ENCODE measurements around the gene KIRREL1. TPM values are rescaled to one million over a fixed set of nuclear protein-coding genes. Genes with fewer than 3 reads are reported as not detected.

Gene KIRREL1
- total and polyA plus RNA-seq, 2 experiments from 2014 or later, result 5.1 to 35.2 TPM

GRCh38 chr1:158048371-158049067 is 55.1 kb downstream of the KIRREL1 start:
- no peak overlapping the region for H3K4me3 Mint-ChIP-seq
- ATAC-seq (no peak), DNase-seq (ENCODE audit: low spot score) (no peak)
- H3K4me1 ChIP-seq (ENCODE audit: insufficient read depth), result peaks cover 14% of the 10 kb centered on the region
- no peak overlapping the region for H3K4me3 ChIP-seq
- no peaks in the 10 kb centered on the region for H3K27me3 ChIP-seq (ENCODE audit: insufficient read depth)
- H2AFZ ChIP-seq, result no peak overlapping the region
- no peak overlapping the region for H3K27ac ChIP-seq (ENCODE audit: low read depth)
- peaks cover 43% of the 10 kb centered on the region for H3K79me2 ChIP-seq (replicated peaks; ENCODE audit: insufficient read depth)
- no peak overlapping the region for H3K27ac Mint-ChIP-seq
- H3K4me2 ChIP-seq, result no peak overlapping the region
- H3K9me3 Mint-ChIP-seq, result no peaks in the 10 kb centered on the region
- H4K20me1 ChIP-seq (replicated peaks; ENCODE audit: insufficient read depth), result peaks cover 14% of the 10 kb centered on the region
- TF ChIP-seq ZNF462 (CRISPR knock-in tag; IDR thresholded peaks at IDR 0.05) (no peak), REST (IDR thresholded peaks at IDR 0.05; ENCODE audit: unreplicated experiment) (no peak), NANOG (IDR thresholded peaks at IDR 0.05; ENCODE audit: borderline replicate concordance) (no peak), ZNF331 (CRISPR knock-in tag; IDR thresholded peaks at IDR 0.05; ENCODE audit: low read depth) (no peak), EZH2 (IDR thresholded peaks at IDR 0.05; ENCODE audit: low read depth, unreplicated experiment) (no peak), CREB1 (CRISPR knock-in tag; IDR thresholded peaks at IDR 0.05; ENCODE audit: low read depth) (no peak), JUNB (IDR thresholded peaks at IDR 0.05; ENCODE audit: unreplicated experiment) (no peak), CTCF (conservative IDR thresholded peaks at IDR 0.05; ENCODE audit: low read depth in 2 of 2) (no peak)
- H3K9me2 ChIP-seq (ENCODE audit: insufficient read depth), result peaks cover 6% of the 10 kb centered on the region; the same call in 1 of the 2 replicates
- no peaks in the 10 kb centered on the region for H3K36me3 ChIP-seq (ENCODE audit: insufficient read depth)
- H3K36me3 Mint-ChIP-seq (ENCODE audit: low read depth), result peaks cover 16% of the 10 kb centered on the region
- no peaks in the 10 kb centered on the region for H3F3A ChIP-seq (replicated peaks; ENCODE audit: low read depth)
- peaks cover 31% of the 10 kb centered on the region for H3K4me1 Mint-ChIP-seq
- peaks cover 4% of the 10 kb centered on the region for H3K27me3 Mint-ChIP-seq (ENCODE audit: insufficient read depth, low read depth, poor library complexity)

All from GM23338 (cell line).